Type B pancreatic cell (in vitro differentiated cells): ENCODE measurements around the gene TMEM138. TPM values are rescaled to one million over a fixed set of nuclear protein-coding genes. Genes with fewer than 3 reads are reported as not detected.

Source experiments
- DNase-seq: peaks from one replicate; pipeline ENCODE4 v3.0.0; 2021; ENCODE audit warnings: mixed read lengths; ENCODE audit not compliant: unreplicated experiment; ENCODE audit errors: extremely low spot score
- H3K27ac Mint-ChIP-seq: 2 replicates; pipeline ENCODE4 v1.8.0; 2021; ENCODE audit warnings: mild to moderate bottlenecking, mixed read lengths
- H3K27me3 Mint-ChIP-seq: 2 replicates; pipeline ENCODE4 v1.8.0; 2021; ENCODE audit warnings: mixed read lengths
- H3K36me3 Mint-ChIP-seq: 2 replicates; pipeline ENCODE4 v1.8.0; 2021; ENCODE audit warnings: mixed read lengths
- H3K4me1 Mint-ChIP-seq: one replicate; pipeline ENCODE4 v1.8.0; 2021; ENCODE audit warnings: mixed read lengths; ENCODE audit not compliant: unreplicated experiment
- H3K4me3 Mint-ChIP-seq: 2 replicates; pipeline ENCODE4 v1.8.0; 2021; ENCODE audit warnings: mild to moderate bottlenecking, mixed read lengths
- H3K9me3 Mint-ChIP-seq: 2 replicates; pipeline ENCODE4 v1.8.0; 2021; ENCODE audit warnings: mixed read lengths
- total RNA-seq: library from RNA; stranded (reverse); gene quantifications from 2 replicates; pipeline ENCODE4 v1.2.1, GENCODE V29; 2021; ENCODE audit warnings: low replicate concordance
- TF ChIP-seq, protein P1 (sequence below): fragments of 200-600 bp; sonication (generic); conservative IDR thresholded peaks from 2 replicates; pipeline ENCODE4 v1.5.0; 2021; ENCODE audit warnings: antibody characterized with exemption, mild to moderate bottlenecking

The TMEM138 gene
- total RNA-seq, 1 donor from 2014 or later, result 54.5 TPM

GRCh38 chr11:61339490-61339878 lies 22.7 kb upstream of the TMEM138 start:
- no peak overlapping the region for H3K4me3 Mint-ChIP-seq
- peaks cover 15% of the 10 kb centered on the region for H3K4me1 Mint-ChIP-seq
- H3K36me3 Mint-ChIP-seq, result no peaks in the 10 kb centered on the region
- TF ChIP-seq, protein P1, sequence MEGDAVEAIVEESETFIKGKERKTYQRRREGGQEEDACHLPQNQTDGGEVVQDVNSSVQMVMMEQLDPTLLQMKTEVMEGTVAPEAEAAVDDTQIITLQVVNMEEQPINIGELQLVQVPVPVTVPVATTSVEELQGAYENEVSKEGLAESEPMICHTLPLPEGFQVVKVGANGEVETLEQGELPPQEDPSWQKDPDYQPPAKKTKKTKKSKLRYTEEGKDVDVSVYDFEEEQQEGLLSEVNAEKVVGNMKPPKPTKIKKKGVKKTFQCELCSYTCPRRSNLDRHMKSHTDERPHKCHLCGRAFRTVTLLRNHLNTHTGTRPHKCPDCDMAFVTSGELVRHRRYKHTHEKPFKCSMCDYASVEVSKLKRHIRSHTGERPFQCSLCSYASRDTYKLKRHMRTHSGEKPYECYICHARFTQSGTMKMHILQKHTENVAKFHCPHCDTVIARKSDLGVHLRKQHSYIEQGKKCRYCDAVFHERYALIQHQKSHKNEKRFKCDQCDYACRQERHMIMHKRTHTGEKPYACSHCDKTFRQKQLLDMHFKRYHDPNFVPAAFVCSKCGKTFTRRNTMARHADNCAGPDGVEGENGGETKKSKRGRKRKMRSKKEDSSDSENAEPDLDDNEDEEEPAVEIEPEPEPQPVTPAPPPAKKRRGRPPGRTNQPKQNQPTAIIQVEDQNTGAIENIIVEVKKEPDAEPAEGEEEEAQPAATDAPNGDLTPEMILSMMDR, result no peak
- DNase-seq, result no peak
- no peak overlapping the region for H3K27ac Mint-ChIP-seq
- no peaks in the 10 kb centered on the region for H3K27me3 Mint-ChIP-seq
- H3K9me3 Mint-ChIP-seq, result no peaks in the 10 kb centered on the region

GRCh38 chr11:61340979-61341378 lies 21.2 kb upstream of the TMEM138 start:
- TF ChIP-seq, protein P1, result no peak
- Mint-ChIP-seq H3K27ac (no peak overlapping the region), H3K4me1 (peaks cover 13% of the 10 kb centered on the region), H3K9me3 (no peaks in the 10 kb centered on the region), H3K36me3 (no peaks in the 10 kb centered on the region), H3K4me3 (no peak overlapping the region), H3K27me3 (no peaks in the 10 kb centered on the region)
- no peak for DNase-seq

- Mint-ChIP-seq H3K9me3 (no peaks in the 10 kb centered on the region), H3K27me3 (no peaks in the 10 kb centered on the region), H3K36me3 (no peaks in the 10 kb centered on the region), H3K27ac (no peak overlapping the region), H3K4me3 (no peak overlapping the region), H3K4me1 (peaks cover 6% of the 10 kb centered on the region)
- TF ChIP-seq, protein P1, result no peak
- DNase-seq, result no peak
Measured at GRCh38 chr11:61341706-61342105, 20.5 kb upstream of the TMEM138 start.

- no peak for DNase-seq
- Mint-ChIP-seq H3K27me3 (no peaks in the 10 kb centered on the region), H3K36me3 (no peaks in the 10 kb centered on the region), H3K27ac (no peak overlapping the region), H3K9me3 (no peaks in the 10 kb centered on the region), H3K4me3 (no peak overlapping the region), H3K4me1 (peaks cover under 1% of the 10 kb centered on the region)
- TF ChIP-seq, protein P1, result no peak
Measured at GRCh38 chr11:61342207-61342803, 19.9 kb upstream of the TMEM138 start.

DNA sequence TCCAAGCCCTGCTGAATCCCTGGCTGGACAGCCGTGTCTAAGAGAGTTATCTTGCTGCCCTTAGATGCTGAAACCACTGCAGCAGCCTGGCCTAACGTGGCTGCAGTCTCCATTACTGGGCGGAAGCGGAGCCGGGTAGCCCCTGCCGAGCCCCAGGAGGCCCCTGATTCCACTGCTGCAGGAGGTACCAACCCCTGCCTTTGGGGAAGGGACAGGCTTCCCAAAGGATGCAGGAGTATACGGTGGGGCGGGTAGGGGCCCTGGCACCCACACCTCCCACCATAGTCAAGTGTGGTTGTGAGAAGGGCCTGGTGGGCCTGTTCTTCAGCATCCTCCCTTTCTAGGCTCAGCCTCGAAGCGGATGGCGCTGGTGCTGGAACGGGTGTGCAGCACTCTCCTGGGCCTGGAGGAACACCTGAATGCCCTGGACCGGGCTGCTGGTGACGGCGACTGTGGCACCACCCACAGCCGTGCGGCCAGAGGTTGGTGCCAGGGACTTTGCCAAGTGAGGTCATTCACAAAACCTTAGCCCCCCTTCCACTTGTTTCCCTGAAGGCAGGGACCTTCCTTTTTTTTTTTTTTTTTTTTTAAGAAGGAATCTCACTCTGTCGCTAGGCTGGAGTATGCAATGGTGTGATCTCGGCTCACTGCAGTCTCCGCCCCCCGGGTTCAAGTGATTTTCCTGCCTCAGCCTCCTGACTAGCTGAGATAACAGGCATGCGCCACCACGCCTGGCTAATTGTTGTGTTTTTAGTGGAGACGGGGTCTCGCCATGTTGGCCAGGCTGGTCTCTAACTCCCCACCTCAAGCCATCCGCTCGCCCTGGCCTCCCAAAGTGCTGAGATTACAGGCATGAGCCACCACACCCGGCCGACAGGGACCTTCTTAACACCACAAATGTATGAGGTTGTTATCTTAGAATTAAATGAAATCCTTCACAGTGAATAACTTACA lies 18.1 kb upstream of the TMEM138 start:
- no peaks in the 10 kb centered on the region for H3K9me3 Mint-ChIP-seq
- DNase-seq, result no peak
- TF ChIP-seq, protein P1, result no peak
- H3K4me1 Mint-ChIP-seq, result no peaks in the 10 kb centered on the region
- no peak overlapping the region for H3K4me3 Mint-ChIP-seq
- H3K36me3 Mint-ChIP-seq, result no peaks in the 10 kb centered on the region
- peak overlapping the region; percentile 43 for H3K27ac Mint-ChIP-seq
- no peaks in the 10 kb centered on the region for H3K27me3 Mint-ChIP-seq
